Nucleus accumbens (tissue), 56 donors: Measurements from ENCODE around the gene XPR1.

Experiments
- DNase-seq, 56 donors: peaks; one replicate each; lab custom pipeline; 2025; lab: John Stamatoyannopoulos, UW

XPR1 gene

DNA sequence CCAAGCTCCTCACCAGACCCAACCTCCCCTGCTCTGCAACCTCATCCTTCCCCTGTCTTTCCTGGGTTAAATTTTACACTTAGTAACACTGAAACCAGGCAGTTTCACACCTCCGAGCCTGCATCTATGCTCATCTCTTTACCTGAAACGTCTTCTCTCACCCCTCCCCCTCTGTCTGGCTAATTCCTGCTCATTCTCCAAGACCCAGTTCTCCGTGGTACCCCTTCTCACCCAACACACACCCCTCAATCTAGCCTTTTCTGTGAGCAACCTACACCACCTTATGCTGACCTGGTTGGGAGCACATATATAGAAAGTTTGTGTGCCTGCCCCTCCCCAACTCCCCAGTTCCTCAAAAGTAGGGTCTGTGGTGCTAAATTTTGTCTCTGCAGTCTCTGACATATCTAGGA is 277.2 kb downstream of the XPR1 start:
- no peak for DNase-seq

DNA sequence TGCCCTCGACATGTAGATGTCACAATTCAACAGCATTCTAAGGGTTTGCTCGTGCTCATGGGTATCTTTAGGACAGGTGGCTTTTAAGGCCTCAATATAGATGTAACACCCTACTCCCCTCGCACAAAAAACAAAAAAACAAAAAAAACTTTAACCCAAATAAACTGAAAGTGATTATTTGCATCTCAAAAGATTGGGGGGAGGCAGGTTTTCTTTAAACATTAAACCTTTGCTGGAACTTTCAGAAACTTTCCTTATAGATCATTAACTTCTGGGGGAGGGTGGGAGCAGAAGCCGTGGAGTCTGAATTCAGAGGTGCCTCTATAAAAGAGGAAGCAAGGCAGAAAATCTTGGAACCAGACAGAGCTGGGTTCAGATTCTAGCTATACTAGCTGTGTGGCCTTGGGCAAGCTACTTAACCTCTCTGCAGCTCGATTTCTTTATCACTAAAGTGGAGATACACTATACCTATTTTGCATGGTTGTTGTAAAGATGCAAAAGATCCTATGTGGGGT is 277.7 kb downstream of the XPR1 start:
- no peak for DNase-seq

GRCh38 chr1:180911640-180912191 is 279.9 kb downstream of the XPR1 start:
- peak in 1 of 56 donors; percentile 13 for DNase-seq

DNA sequence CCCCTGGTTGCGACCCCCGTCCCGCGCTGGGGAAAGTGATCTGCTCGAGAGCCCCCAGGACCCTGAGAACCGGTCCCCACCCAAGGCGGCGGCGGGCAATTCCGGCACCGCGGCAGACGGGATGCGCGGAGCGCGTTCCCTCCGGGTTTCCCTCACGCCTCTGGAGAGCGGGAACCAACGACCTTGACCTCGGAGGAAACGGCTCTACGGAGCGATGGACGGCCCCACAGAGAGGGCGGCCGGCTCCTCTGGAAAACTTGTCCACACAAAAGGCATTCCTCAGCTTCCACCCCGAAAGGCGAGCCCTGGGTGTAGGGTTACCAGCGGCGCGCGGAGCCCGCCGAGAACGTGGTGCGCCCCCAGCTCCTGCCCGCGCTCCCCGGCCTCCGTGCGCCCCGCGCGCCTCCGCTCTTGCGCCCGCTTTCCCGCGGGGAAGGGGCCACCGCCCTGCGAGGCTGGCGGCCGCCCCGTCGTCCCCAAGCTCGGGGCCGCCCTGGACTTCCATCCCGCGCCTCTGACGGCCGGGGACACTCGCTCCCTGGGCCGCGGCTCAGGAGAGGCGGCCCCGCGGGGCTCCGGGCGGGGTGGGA is 280.5 kb downstream of the XPR1 start:
- peak in 9 of 56 donors; percentile 12 to 58 (median 37) for DNase-seq

GRCh38 chr1:180912801-180913565 is 281.2 kb downstream of the XPR1 start, which contains the start of gene KIAA1614:
KIAA1614 (plus strand) TSS chr1:180912897; CDS start chr1:180913244, 347 bp downstream.
- peak in 28 of 56 donors; percentile 5 to 58 (median 28) for DNase-seq

DNA sequence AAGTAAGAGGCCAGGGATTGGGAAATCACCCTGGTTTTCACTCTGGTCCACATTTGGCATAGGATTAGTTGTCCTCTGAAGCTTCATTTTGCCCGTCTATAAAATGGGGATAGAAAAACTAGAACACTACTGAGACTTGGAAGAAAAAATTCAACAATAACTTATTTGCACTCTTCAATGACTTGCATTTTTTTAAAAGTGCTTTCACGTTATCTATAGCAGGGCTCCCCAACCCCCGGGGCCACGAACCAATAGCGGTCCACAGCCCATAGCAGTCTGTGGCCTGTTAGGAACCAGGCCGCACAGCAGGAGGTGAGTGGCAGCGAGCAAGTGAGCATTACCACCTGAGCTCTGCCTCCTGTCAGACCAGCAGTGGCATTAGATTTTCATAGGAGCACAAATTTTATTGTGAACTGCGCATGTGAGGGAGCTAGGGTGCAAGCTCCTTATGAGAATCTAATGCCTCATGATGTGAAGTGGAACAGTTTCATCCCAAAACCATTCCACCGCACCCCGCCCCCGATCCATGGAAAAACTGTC is 283.7 kb downstream of the XPR1 start:
- DNase-seq = no peak

- no peak for DNase-seq
These were observed 284.4 kb downstream of the XPR1 start for GRCh38 chr1:180916012-180916770.

- DNase-seq = no peak
These were observed 284.9 kb downstream of the XPR1 start for GRCh38 chr1:180916771-180917170.

GRCh38 chr1:180917306-180918065 is 285.7 kb downstream of the XPR1 start:
- DNase-seq = no peak

DNA sequence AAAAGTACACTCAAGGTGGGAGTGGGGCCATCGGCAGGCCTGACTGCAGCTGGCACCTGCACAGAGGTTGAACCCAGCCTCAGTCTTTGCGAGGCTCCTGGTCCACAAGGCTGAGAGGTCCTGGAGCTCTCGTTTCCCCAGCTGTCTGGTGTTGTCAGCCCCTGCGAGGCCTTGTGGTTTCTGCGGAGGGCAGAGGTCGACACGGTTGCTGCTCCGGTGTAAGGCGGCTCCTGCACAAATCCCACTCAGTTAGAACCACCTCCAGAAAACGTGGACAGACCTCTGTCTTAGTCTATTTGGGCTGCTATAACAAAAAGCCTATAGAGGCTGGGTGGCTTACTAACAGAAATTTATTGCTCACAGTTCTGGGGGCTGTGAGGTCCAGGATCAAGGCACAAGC is 286.7 kb downstream of the XPR1 start:
- no peak for DNase-seq

GRCh38 chr1:180919183-180919700 is 287.4 kb downstream of the XPR1 start:
- DNase-seq = no peak

- no peak for DNase-seq
These were observed 288.4 kb downstream of the XPR1 start for GRCh38 chr1:180920193-180920592.

- no peak for DNase-seq
These were observed 288.9 kb downstream of the XPR1 start for GRCh38 chr1:180920702-180921101.

GRCh38 chr1:180921386-180921785 is 289.6 kb downstream of the XPR1 start:
- DNase-seq = no peak

DNA sequence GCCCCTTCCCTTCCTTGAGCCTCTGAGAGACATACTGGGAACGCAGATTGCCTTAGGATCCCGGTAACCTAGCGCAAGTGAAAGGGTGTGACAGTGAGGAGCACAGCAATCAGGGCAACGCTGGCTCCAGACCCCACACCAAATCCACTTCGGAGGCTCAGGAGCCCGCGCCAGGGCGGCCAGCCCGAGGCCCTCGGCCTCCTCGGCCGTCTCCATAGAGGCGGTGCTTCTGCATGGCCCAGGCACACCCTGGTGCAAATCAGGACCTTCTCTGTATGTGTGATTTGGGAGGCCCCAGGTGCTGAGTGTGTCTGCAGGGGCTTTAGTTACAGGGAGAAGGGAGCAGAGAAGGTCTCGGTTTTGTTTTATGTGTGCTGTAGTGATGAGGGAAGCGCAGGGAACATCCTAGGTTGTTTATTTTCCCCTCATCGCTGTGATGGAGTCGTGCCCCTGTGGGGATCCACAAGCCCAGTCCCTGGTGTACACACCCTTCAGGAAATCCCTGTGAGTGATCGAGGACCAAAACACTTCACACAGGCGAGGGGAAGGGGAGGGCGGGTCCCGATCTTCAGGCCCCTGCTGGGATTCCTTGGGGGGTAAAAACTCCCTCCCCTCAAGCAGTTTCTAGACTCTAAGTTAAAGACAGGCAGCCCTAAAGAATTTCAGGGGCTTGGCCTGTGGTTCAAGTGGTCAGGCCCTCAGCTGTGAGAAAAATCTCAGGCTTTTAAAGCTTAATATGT is 290.2 kb downstream of the XPR1 start:
- DNase-seq = no peak

GRCh38 chr1:180922631-180923015 is 290.8 kb downstream of the XPR1 start:
- no peak for DNase-seq

- no peak for DNase-seq
These were observed 291.4 kb downstream of the XPR1 start for GRCh38 chr1:180923021-180923841.

- DNase-seq = no peak
These were observed 292.1 kb downstream of the XPR1 start for GRCh38 chr1:180923887-180924286.
